ENCODE results near the gene PHKA2.

Gene PHKA2

DNA sequence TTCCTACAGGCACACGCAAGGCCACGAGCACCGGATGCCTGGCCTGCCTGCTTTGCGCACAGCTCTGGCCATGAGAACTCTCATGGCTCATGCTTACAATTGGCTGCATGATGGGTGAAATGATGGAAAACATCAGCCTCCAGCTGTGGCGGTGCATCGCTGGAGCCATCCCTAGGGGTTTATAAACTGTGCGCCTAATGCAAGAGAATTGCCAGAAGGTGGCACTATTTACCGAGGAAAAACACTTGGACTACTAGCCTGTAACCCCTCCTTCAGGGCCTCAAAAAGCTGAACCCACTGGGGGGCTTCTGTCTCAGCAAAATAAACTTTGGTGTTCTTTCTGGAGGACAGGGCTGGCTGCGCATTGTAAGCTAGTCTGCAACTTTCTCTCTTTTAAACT, 51.9 kb downstream of the PHKA2 start:
- Histone ChIP-seq H3K79me2 (ENCODE audit: low read length) (no peaks in the 10 kb centered on the region), H3K27ac (ENCODE audit: low read length) (no peak overlapping the region), H3K36me3 (replicated peaks; ENCODE audit: low read depth, low read length) (no peaks in the 10 kb centered on the region), H4K20me1 (ENCODE audit: insufficient read depth, low read length) (no peaks in the 10 kb centered on the region), H3K4me2 (ENCODE audit: low read length) (no peak overlapping the region), H3K4me1 (ENCODE audit: low read length) (peaks cover 12% of the 10 kb centered on the region), H3K27me3 (ENCODE audit: low read depth, low read length) (no peaks in the 10 kb centered on the region), H2AFZ (ENCODE audit: low read depth, low read length) (no peak overlapping the region), H3K9ac (ENCODE audit: low read length) (no peak overlapping the region), H3K4me3 (ENCODE audit: low read length) (no peak overlapping the region), H3K9me3 (ENCODE audit: insufficient read depth, low read length) (no peaks in the 10 kb centered on the region)
- TF ChIP-seq, protein P1, sequence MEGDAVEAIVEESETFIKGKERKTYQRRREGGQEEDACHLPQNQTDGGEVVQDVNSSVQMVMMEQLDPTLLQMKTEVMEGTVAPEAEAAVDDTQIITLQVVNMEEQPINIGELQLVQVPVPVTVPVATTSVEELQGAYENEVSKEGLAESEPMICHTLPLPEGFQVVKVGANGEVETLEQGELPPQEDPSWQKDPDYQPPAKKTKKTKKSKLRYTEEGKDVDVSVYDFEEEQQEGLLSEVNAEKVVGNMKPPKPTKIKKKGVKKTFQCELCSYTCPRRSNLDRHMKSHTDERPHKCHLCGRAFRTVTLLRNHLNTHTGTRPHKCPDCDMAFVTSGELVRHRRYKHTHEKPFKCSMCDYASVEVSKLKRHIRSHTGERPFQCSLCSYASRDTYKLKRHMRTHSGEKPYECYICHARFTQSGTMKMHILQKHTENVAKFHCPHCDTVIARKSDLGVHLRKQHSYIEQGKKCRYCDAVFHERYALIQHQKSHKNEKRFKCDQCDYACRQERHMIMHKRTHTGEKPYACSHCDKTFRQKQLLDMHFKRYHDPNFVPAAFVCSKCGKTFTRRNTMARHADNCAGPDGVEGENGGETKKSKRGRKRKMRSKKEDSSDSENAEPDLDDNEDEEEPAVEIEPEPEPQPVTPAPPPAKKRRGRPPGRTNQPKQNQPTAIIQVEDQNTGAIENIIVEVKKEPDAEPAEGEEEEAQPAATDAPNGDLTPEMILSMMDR (IDR thresholded peaks at IDR 0.05; ENCODE audit: low read depth, low read length), result peak; percentile 45
- TF ChIP-seq EZH2phosphoT487 (IDR thresholded peaks at IDR 0.05; ENCODE audit: low read depth), result no peak

DNA sequence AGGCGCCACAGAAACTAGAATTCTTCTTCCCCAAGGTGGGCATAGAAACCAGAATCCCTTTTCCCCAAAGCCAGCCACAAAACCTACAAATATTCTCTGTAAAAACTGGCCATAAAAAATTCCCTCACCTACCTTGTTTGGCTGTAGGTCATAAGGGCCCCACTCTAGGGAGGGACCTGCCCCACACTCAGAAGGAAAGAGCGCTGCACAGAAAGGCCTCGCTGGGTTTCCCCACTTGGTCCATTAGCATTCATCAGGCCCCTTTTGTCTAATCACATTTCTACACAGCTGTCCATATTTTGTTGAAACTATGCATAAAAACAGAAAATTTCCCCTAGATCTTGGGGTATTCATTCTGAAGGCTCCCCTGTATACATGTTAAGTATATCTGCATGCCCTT, 54.1 kb downstream of the PHKA2 start:
- no peak overlapping the region for H3K9ac ChIP-seq (ENCODE audit: low read length)
- no peak overlapping the region for H3K4me3 ChIP-seq (ENCODE audit: low read length)
- no peaks in the 10 kb centered on the region for H3K27me3 ChIP-seq (ENCODE audit: low read depth, low read length)
- H3K79me2 ChIP-seq (ENCODE audit: low read length), result no peaks in the 10 kb centered on the region
- TF ChIP-seq EZH2phosphoT487 (IDR thresholded peaks at IDR 0.05; ENCODE audit: low read depth), result no peak
- TF ChIP-seq, protein P1 (IDR thresholded peaks at IDR 0.05; ENCODE audit: low read depth, low read length), result no peak
- H3K9me3 ChIP-seq (ENCODE audit: insufficient read depth, low read length), result no peaks in the 10 kb centered on the region
- H4K20me1 ChIP-seq (ENCODE audit: insufficient read depth, low read length), result no peaks in the 10 kb centered on the region
- H3K4me2 ChIP-seq (ENCODE audit: low read length), result peak overlapping the region; percentile 12; the same call in 1 of the 2 replicates
- H3K36me3 ChIP-seq (replicated peaks; ENCODE audit: low read depth, low read length), result no peaks in the 10 kb centered on the region
- H3K27ac ChIP-seq (ENCODE audit: low read length), result no peak overlapping the region
- H2AFZ ChIP-seq (ENCODE audit: low read depth, low read length), result no peak overlapping the region
- peaks cover 12% of the 10 kb centered on the region for H3K4me1 ChIP-seq (ENCODE audit: low read length)

DNA sequence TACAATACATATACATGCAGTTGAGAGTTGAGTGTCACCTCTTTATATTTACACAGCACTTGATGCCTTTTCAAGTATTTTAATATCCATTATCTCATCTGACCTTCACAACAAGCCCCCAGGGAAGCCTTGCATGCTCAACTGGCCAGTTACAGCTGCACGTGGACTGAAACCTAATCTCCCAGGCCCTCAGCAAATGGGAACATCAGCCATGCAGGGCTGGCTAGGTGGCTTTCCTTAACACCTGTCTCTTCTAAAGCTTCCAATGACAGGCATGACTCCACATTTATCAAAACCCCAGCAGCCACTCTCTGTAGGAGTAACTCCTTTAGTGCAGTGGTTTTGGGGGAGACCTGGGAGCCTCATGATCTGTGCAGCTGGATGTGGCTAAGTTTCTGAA, 56.4 kb downstream of the PHKA2 start:
- Histone ChIP-seq H3K9ac (ENCODE audit: low read length) (no peak overlapping the region), H2AFZ (ENCODE audit: low read depth, low read length) (no peak overlapping the region), H3K27me3 (ENCODE audit: low read depth, low read length) (no peaks in the 10 kb centered on the region), H3K4me1 (ENCODE audit: low read length) (peaks cover 12% of the 10 kb centered on the region), H3K36me3 (replicated peaks; ENCODE audit: low read depth, low read length) (no peaks in the 10 kb centered on the region), H3K9me3 (ENCODE audit: insufficient read depth, low read length) (no peaks in the 10 kb centered on the region), H3K79me2 (ENCODE audit: low read length) (no peaks in the 10 kb centered on the region), H3K27ac (ENCODE audit: low read length) (no peak overlapping the region), H3K4me3 (ENCODE audit: low read length) (no peak overlapping the region), H4K20me1 (ENCODE audit: insufficient read depth, low read length) (no peaks in the 10 kb centered on the region), H3K4me2 (ENCODE audit: low read length) (no peak overlapping the region)
- TF ChIP-seq, protein P1 (IDR thresholded peaks at IDR 0.05; ENCODE audit: low read depth, low read length), result no peak
- no peak for TF ChIP-seq EZH2phosphoT487 (IDR thresholded peaks at IDR 0.05; ENCODE audit: low read depth)

DNA sequence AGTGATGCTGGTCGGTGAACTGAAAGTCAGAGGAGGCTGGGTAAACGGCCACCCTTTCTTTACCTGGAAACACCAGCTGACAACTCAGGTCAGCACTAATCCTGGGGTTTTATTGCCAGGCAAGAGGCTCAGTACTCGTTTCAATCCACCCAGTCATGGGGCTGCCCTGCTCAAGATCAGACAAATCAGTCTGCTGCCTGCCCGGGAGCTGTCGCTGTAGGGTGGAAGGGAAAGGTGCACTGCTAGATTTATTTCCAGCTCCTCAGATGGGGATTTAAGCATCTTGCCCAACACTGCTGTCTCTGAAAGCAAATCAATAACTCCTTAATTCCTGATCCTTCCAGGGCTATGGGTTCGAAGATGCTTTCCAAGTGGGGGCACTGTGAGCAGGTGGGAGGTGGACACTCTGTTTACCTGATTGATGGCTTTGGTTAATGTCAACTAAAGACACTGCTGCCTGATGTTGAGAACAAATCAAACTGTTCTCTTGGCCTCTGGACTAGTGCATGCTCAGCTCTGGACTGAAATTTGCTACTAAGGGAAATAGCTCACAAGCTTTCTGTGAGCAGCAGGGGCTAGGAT, 59.3 kb downstream of the PHKA2 start:
- no peak overlapping the region for H3K9ac ChIP-seq (ENCODE audit: low read length)
- H3K4me3 ChIP-seq (ENCODE audit: low read length), result no peak overlapping the region
- no peaks in the 10 kb centered on the region for H3K9me3 ChIP-seq (ENCODE audit: insufficient read depth, low read length)
- no peaks in the 10 kb centered on the region for H3K36me3 ChIP-seq (replicated peaks; ENCODE audit: low read depth, low read length)
- no peak overlapping the region for H3K4me2 ChIP-seq (ENCODE audit: low read length)
- TF ChIP-seq, protein P1 (IDR thresholded peaks at IDR 0.05; ENCODE audit: low read depth, low read length), result no peak
- no peak for TF ChIP-seq EZH2phosphoT487 (IDR thresholded peaks at IDR 0.05; ENCODE audit: low read depth)
- H3K79me2 ChIP-seq (ENCODE audit: low read length), result no peaks in the 10 kb centered on the region
- H3K27me3 ChIP-seq (ENCODE audit: low read depth, low read length), result no peaks in the 10 kb centered on the region
- H4K20me1 ChIP-seq (ENCODE audit: insufficient read depth, low read length), result no peaks in the 10 kb centered on the region
- no peak overlapping the region for H2AFZ ChIP-seq (ENCODE audit: low read depth, low read length)
- H3K27ac ChIP-seq (ENCODE audit: low read length), result no peak overlapping the region
- H3K4me1 ChIP-seq (ENCODE audit: low read length), result peaks cover 4% of the 10 kb centered on the region

Measured in OCI-LY3 (cell line).